Astrocyte of the cerebellum (primary cell): Measurements from ENCODE around the gene TRMT5.

Experiments
- DNase-seq: peaks from one replicate; pipeline ENCODE4 v3.0.0-alpha.2; 2011; ENCODE audit warnings: low read depth
- H3K4me3 ChIP-seq: 2 replicates; pipeline ENCODE4 v1.5.1; 2011; ENCODE audit warnings: mild to moderate bottlenecking, low read depth, low read length, moderate library complexity
- CTCF ChIP-seq: IDR thresholded peaks from 2 replicates; pipeline ENCODE4 v1.5.1; 2012; ENCODE audit warnings: low read length, low read depth, moderate library complexity, mild to moderate bottlenecking; ENCODE audit errors: missing control alignments
- in situ Hi-C: cut with HindIII; loops from 2 replicates; pipeline ENCODE4 v1.10.0; 2017; ENCODE audit warnings: low sequenced_read_pairs

Gene TRMT5

GRCh38 chr14:60933920-60934655 is 46.8 kb downstream of the TRMT5 start:
- no peak overlapping the region for H3K4me3 ChIP-seq
- DNase-seq: no peak
- in situ Hi-C loops: no loop called here
- no peak for TF ChIP-seq CTCF

- H3K4me3 ChIP-seq: no peak overlapping the region
- TF ChIP-seq CTCF: no peak
- in situ Hi-C loops: no loop called here
- DNase-seq: no peak
These were observed 49.7 kb downstream of the TRMT5 start for GRCh38 chr14:60931218-60931617.

- no peak overlapping the region for H3K4me3 ChIP-seq
- in situ Hi-C loops: no loop called here
- DNase-seq: no peak
- TF ChIP-seq CTCF: no peak
These were observed 54.9 kb downstream of the TRMT5 start for GRCh38 chr14:60926002-60926401.

- no peak overlapping the region for H3K4me3 ChIP-seq
- no peak for TF ChIP-seq CTCF
- no peak for DNase-seq
- in situ Hi-C loops: no loop called here
These were observed 55.6 kb downstream of the TRMT5 start for GRCh38 chr14:60925286-60925685.

GRCh38 chr14:60922050-60922449 is 58.8 kb downstream of the TRMT5 start:
- TF ChIP-seq CTCF: no peak
- in situ Hi-C loops: no loop called here
- DNase-seq: no peak
- no peak overlapping the region for H3K4me3 ChIP-seq
